Loucy (cell line): ENCODE measurements around the gene BMP8B.

Experiments
- H2AFZ ChIP-seq: fragments of 200-600 bp; sonication (generic); 2 replicates; pipeline ENCODE4 v1.6.0; 2016; ENCODE audit warnings: antibody characterized with exemption, mild to moderate bottlenecking, low read length, moderate library complexity
- H3F3A ChIP-seq: fragments of 200-600 bp; 2 replicates; pipeline ENCODE4 v1.6.0; 2016; ENCODE audit warnings: antibody characterized with exemption, low read depth, mild to moderate bottlenecking
- H3K27me3 ChIP-seq: fragments of 200-600 bp; sonication (generic); 2 replicates; pipeline ENCODE4 v1.6.1; 2014; ENCODE audit warnings: low read length, mild to moderate bottlenecking; ENCODE audit not compliant: insufficient read depth, poor library complexity, severe bottlenecking
- H3K36me3 ChIP-seq: fragments of 200-600 bp; sonication (generic); 2 replicates; pipeline ENCODE4 v1.6.1; 2016; ENCODE audit warnings: low read length; ENCODE audit not compliant: insufficient read depth
- H3K4me1 ChIP-seq: fragments of 200-600 bp; sonication (generic); 2 replicates; pipeline ENCODE4 v1.5.1; 2014; ENCODE audit warnings: low read length, mild to moderate bottlenecking; ENCODE audit not compliant: insufficient read depth, poor library complexity, severe bottlenecking
- H3K4me2 ChIP-seq: fragments of 200-600 bp; sonication (generic); 2 replicates; pipeline ENCODE4 v1.6.0; 2014; ENCODE audit warnings: antibody characterized with exemption, low read length, low read depth, mild to moderate bottlenecking; ENCODE audit not compliant: poor library complexity, severe bottlenecking
- H3K4me3 ChIP-seq: fragments of 200-600 bp; sonication (generic); 2 replicates; pipeline ENCODE4 v1.5.1; 2014; ENCODE audit warnings: low read length, mild to moderate bottlenecking, mixed read lengths; ENCODE audit not compliant: poor library complexity, severe bottlenecking
- H3K79me2 ChIP-seq: fragments of 200-600 bp; sonication (generic); 2 replicates; pipeline ENCODE4 v1.6.1; 2014; ENCODE audit warnings: low read length; ENCODE audit not compliant: insufficient read depth
- H3K9ac ChIP-seq: fragments of 200-600 bp; sonication (generic); 2 replicates; pipeline ENCODE4 v1.6.0; 2014; ENCODE audit warnings: mild to moderate bottlenecking, low read depth, low read length, moderate library complexity; ENCODE audit not compliant: poor library complexity, severe bottlenecking
- H3K9me2 ChIP-seq: fragments of 200-600 bp; sonication (generic); replicated peaks from 2 replicates; pipeline ENCODE4 v1.6.1; 2016; ENCODE audit warnings: low read depth, low read length, mixed read lengths
- H3K9me3 ChIP-seq: fragments of 200-600 bp; sonication (generic); 2 replicates; pipeline ENCODE4 v1.6.1; 2014; ENCODE audit warnings: mild to moderate bottlenecking, antibody characterized with exemption, low read length, low read depth; ENCODE audit not compliant: insufficient read depth
- H4K20me1 ChIP-seq: fragments of 200-600 bp; sonication (generic); 2 replicates; pipeline ENCODE4 v1.6.0; 2014; ENCODE audit warnings: antibody characterized with exemption, low read length, mild to moderate bottlenecking; ENCODE audit not compliant: insufficient read depth, poor library complexity, severe bottlenecking
- EZH2phosphoT487 ChIP-seq: fragments of 200-600 bp; IDR thresholded peaks from 2 replicates; pipeline ENCODE4 v1.6.1; 2018; ENCODE audit warnings: antibody characterized with exemption, mild to moderate bottlenecking, moderate library complexity, borderline replicate concordance
- TF ChIP-seq, protein P1 (sequence below): fragments of 200-600 bp; sonication (generic); conservative IDR thresholded peaks from 2 replicates; pipeline ENCODE4 v1.5.1; 2014; ENCODE audit warnings: mild to moderate bottlenecking, antibody characterized with exemption, low read length

The BMP8B gene

DNA sequence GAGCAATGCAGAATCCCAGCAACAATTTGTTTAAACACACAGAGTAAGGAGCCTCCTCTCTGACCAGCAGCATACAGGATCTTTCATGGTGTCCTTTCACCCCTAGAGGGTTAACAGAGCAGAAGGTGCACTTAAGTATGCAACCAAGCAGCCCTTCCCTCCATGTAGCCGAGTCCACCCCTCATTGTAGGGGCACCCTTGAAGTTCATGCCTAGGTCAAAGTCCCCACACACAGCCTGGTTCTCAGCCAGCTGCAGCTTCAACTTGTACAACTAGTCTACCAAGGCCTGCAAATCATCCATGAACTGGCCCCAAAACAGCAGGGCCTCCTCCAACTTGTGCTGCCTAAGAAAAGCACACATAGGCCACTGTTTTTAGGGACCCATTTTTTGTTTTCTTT lies 7.0 kb upstream of the BMP8B start:
- no peaks in the 10 kb centered on the region for H3K9me2 ChIP-seq
- no peak overlapping the region for H2AFZ ChIP-seq
- no peaks in the 10 kb centered on the region for H3K4me1 ChIP-seq
- no peaks in the 10 kb centered on the region for H4K20me1 ChIP-seq
- no peaks in the 10 kb centered on the region for H3K36me3 ChIP-seq
- TF ChIP-seq EZH2phosphoT487 = no peak
- TF ChIP-seq, protein P1, sequence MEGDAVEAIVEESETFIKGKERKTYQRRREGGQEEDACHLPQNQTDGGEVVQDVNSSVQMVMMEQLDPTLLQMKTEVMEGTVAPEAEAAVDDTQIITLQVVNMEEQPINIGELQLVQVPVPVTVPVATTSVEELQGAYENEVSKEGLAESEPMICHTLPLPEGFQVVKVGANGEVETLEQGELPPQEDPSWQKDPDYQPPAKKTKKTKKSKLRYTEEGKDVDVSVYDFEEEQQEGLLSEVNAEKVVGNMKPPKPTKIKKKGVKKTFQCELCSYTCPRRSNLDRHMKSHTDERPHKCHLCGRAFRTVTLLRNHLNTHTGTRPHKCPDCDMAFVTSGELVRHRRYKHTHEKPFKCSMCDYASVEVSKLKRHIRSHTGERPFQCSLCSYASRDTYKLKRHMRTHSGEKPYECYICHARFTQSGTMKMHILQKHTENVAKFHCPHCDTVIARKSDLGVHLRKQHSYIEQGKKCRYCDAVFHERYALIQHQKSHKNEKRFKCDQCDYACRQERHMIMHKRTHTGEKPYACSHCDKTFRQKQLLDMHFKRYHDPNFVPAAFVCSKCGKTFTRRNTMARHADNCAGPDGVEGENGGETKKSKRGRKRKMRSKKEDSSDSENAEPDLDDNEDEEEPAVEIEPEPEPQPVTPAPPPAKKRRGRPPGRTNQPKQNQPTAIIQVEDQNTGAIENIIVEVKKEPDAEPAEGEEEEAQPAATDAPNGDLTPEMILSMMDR = no peak
- H3F3A ChIP-seq = no peaks in the 10 kb centered on the region
- H3K79me2 ChIP-seq = no peaks in the 10 kb centered on the region
- H3K4me3 ChIP-seq = no peak overlapping the region
- no peak overlapping the region for H3K4me2 ChIP-seq
- no peaks in the 10 kb centered on the region for H3K27me3 ChIP-seq
- no peaks in the 10 kb centered on the region for H3K9me3 ChIP-seq
- H3K9ac ChIP-seq = no peak overlapping the region

DNA sequence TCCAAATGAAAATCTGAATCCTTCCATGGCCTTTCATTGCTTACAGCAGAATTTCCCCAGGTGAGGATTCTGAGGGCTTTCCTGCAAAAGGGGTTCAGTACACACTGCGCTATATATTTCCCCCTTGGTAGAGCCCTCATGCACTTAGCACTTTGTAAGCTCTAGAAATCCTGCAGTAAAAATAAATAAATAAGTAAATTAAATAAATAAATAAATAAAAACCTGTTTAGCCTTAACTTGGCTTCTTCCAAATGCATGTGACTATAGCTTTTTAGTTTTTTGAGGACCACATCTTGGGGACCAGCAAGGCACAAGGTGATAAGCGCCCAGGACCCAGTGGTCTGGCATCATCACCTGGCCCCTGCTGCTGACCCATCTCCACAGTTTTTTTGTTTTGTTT lies 3.2 kb upstream of the BMP8B start:
- Histone ChIP-seq H3K27me3 (no peaks in the 10 kb centered on the region), H3K9me2 (no peaks in the 10 kb centered on the region), H4K20me1 (no peaks in the 10 kb centered on the region), H3K9ac (no peak overlapping the region), H3K9me3 (no peaks in the 10 kb centered on the region), H3K36me3 (no peaks in the 10 kb centered on the region), H3K4me3 (no peak overlapping the region), H3K4me1 (no peaks in the 10 kb centered on the region), H3F3A (no peaks in the 10 kb centered on the region), H3K4me2 (no peak overlapping the region), H2AFZ (no peak overlapping the region), H3K79me2 (no peaks in the 10 kb centered on the region)
- TF ChIP-seq, protein P1 = no peak
- TF ChIP-seq EZH2phosphoT487 = no peak

DNA sequence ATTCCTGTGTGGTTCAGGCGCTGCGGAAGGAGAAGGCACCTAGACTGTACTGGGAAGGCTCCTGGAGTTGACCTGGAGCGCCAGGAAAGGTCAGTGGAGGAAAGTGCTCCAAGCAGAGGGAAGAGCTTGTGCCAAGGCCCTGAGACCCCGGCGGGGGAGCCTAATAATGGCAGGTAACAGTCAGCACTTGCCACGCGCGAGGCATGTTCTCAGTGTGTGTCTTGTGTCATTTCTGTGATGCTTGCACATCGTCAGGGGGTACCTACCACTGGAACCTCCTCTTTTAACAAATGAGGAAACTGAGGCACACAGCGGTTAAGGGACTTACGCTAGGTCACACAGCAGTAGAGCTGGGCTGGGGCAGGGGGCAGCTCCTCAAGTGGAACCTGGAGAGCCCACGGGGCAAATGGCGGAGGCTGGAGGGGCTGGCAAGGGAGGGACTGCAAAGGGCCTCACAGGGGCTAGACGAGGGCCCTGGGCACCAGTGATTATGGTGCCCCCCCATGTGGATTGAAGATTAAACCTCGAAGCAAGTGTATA lies 976 bp upstream of the BMP8B start:
- H3K27me3 ChIP-seq = no peaks in the 10 kb centered on the region

More for the DNA sequence above, 976 bp upstream of the BMP8B start:
- Histone ChIP-seq H3K4me1 (no peaks in the 10 kb centered on the region), H3K9me3 (no peaks in the 10 kb centered on the region), H4K20me1 (no peaks in the 10 kb centered on the region), H3F3A (no peaks in the 10 kb centered on the region), H3K4me3 (no peak overlapping the region), H3K9ac (no peak overlapping the region), H3K9me2 (no peaks in the 10 kb centered on the region), H3K79me2 (no peaks in the 10 kb centered on the region), H3K36me3 (no peaks in the 10 kb centered on the region), H2AFZ (no peak overlapping the region), H3K4me2 (no peak overlapping the region)
- TF ChIP-seq, protein P1 = no peak
- no peak for TF ChIP-seq EZH2phosphoT487
